Suprapubic skin (tissue), 4 donors: ENCODE measurements around the gene SAMD10.

Experiments
- CTCF ChIP-seq, 2 donors: fragments of 200-600 bp in 1 of 2; fragments of 450-650 bp in 1 of 2; sonication (generic) in 1 of 2; IDR thresholded peaks; one replicate each; pipeline ENCODE4 v1.5.1; 2016 to 2019; ENCODE audit warnings: antibody characterized with exemption in 2 of 2, mild to moderate bottlenecking in 1 of 2, moderate library complexity in 1 of 2
- POLR2A ChIP-seq, 2 donors: fragments of 450-650 bp; IDR thresholded peaks; one replicate each; pipeline ENCODE4 v1.6.1; 2017; ENCODE audit warnings: antibody characterized with exemption in 2 of 2, mild to moderate bottlenecking in 2 of 2, moderate library complexity in 2 of 2
- POLR2AphosphoS5 ChIP-seq, 3 donors: sonication (generic); formaldehyde crosslinking; IDR thresholded peaks; one replicate each; pipeline ENCODE4 v1.6.1; 2017; ENCODE audit warnings: antibody characterized with exemption in 3 of 3

GRCh38 chr20:64011366-64011779 lies 31.9 kb upstream of the SAMD10 start:
- no peak for TF ChIP-seq POLR2A (IDR thresholded peaks at IDR 0.05)
- no peak for TF ChIP-seq CTCF (IDR thresholded peaks at IDR 0.05)
- no peak for TF ChIP-seq POLR2AphosphoS5 (IDR thresholded peaks at IDR 0.05)
